Chondrocyte (in vitro differentiated cells): ENCODE data around the gene DTWD2. TPM values are rescaled to one million over a fixed set of nuclear protein-coding genes. Genes with fewer than 3 reads are reported as not detected.
"Not testable (repeated sequence)": the region's sequence is repeated elsewhere in the genome, so short reads cannot be mapped to it uniquely, and the experiment has no call there.

Source experiments
- DNase-seq: peaks from one replicate; pipeline ENCODE4 v3.0.0; 2021; ENCODE audit warnings: mixed read lengths, low spot score
- H3K27ac Mint-ChIP-seq: one replicate; pipeline ENCODE4 v1.8.0; 2021; ENCODE audit warnings: mild to moderate bottlenecking, moderate library complexity, mixed read lengths; ENCODE audit not compliant: unreplicated experiment
- H3K27me3 Mint-ChIP-seq: 2 replicates; pipeline ENCODE4 v1.8.0; 2021; ENCODE audit warnings: low read depth, mixed read lengths
- H3K36me3 Mint-ChIP-seq: 2 replicates; pipeline ENCODE4 v1.8.0; 2021; ENCODE audit warnings: low read depth, mixed read lengths
- H3K4me1 Mint-ChIP-seq: 2 replicates; pipeline ENCODE4 v1.8.0; 2021; ENCODE audit warnings: low read depth, mild to moderate bottlenecking, mixed read lengths
- H3K4me3 Mint-ChIP-seq: one replicate; pipeline ENCODE4 v1.8.0; 2021; ENCODE audit warnings: mild to moderate bottlenecking, moderate library complexity, mixed read lengths; ENCODE audit not compliant: unreplicated experiment
- H3K9me3 Mint-ChIP-seq: 2 replicates; pipeline ENCODE4 v1.8.0; 2021; ENCODE audit warnings: low read depth, mixed read lengths
- CTCF ChIP-seq: fragments of 200-600 bp; sonication (generic); IDR thresholded peaks from 2 replicates; pipeline ENCODE4 v1.5.0; 2021; ENCODE audit warnings: antibody characterized with exemption, mild to moderate bottlenecking, moderate library complexity
- total RNA-seq: library from RNA; stranded (reverse); gene quantifications from 3 replicates; pipeline ENCODE4 v1.2.1, GENCODE V29; 2021

Gene DTWD2
- total RNA-seq, 1 donor from 2014 or later = 7.9 TPM

GRCh38 chr5:118984602-118985001 lies 3.7 kb downstream of the DTWD2 start:
- no peak for DNase-seq
- peaks cover 2% of the 10 kb centered on the region for H3K36me3 Mint-ChIP-seq
- no peaks in the 10 kb centered on the region for H3K27me3 Mint-ChIP-seq
- H3K4me1 Mint-ChIP-seq = peaks cover 39% of the 10 kb centered on the region
- no peak overlapping the region for H3K4me3 Mint-ChIP-seq
- H3K27ac Mint-ChIP-seq = peak overlapping the region; percentile 69
- no peaks in the 10 kb centered on the region for H3K9me3 Mint-ChIP-seq
- no peak for TF ChIP-seq CTCF

GRCh38 chr5:118981783-118982182 lies 6.6 kb downstream of the DTWD2 start:
- peaks cover 26% of the 10 kb centered on the region for H3K4me1 Mint-ChIP-seq
- H3K36me3 Mint-ChIP-seq = peaks cover 5% of the 10 kb centered on the region
- TF ChIP-seq CTCF = no peak
- H3K27ac Mint-ChIP-seq = no peak overlapping the region
- DNase-seq = no peak
- H3K9me3 Mint-ChIP-seq = peaks cover 10% of the 10 kb centered on the region
- no peaks in the 10 kb centered on the region for H3K27me3 Mint-ChIP-seq
- no peak overlapping the region for H3K4me3 Mint-ChIP-seq

- peaks cover 23% of the 10 kb centered on the region for H3K4me1 Mint-ChIP-seq
- no peak overlapping the region for H3K27ac Mint-ChIP-seq
- H3K4me3 Mint-ChIP-seq = no peak overlapping the region
- TF ChIP-seq CTCF = no peak
- peaks cover 14% of the 10 kb centered on the region for H3K36me3 Mint-ChIP-seq
- peaks cover 20% of the 10 kb centered on the region for H3K9me3 Mint-ChIP-seq
- no peaks in the 10 kb centered on the region for H3K27me3 Mint-ChIP-seq
- no peak for DNase-seq
These were observed 7.9 kb downstream of the DTWD2 start for GRCh38 chr5:118980438-118980837.

GRCh38 chr5:118980017-118980416 lies 8.3 kb downstream of the DTWD2 start:
- no peak for TF ChIP-seq CTCF

GRCh38 chr5:118973779-118974445 lies 14.4 kb downstream of the DTWD2 start:
- H3K4me1 Mint-ChIP-seq, H3K27me3 Mint-ChIP-seq, H3K4me3 Mint-ChIP-seq, H3K27ac Mint-ChIP-seq, DNase-seq: not testable (repeated sequence)
- Mint-ChIP-seq H3K9me3 (peaks cover 24% of the 10 kb centered on the region), H3K36me3 (peaks cover 12% of the 10 kb centered on the region)

More at GRCh38 chr5:118980017-118980416, 8.3 kb downstream of the DTWD2 start:
- H3K4me3 Mint-ChIP-seq = no peak overlapping the region
- H3K36me3 Mint-ChIP-seq = peaks cover 14% of the 10 kb centered on the region
- H3K27ac Mint-ChIP-seq = no peak overlapping the region
- H3K27me3 Mint-ChIP-seq = no peaks in the 10 kb centered on the region
- peaks cover 23% of the 10 kb centered on the region for H3K9me3 Mint-ChIP-seq
- peaks cover 20% of the 10 kb centered on the region for H3K4me1 Mint-ChIP-seq
- no peak for DNase-seq

GRCh38 chr5:118968925-118969375 lies 19.4 kb downstream of the DTWD2 start:
- H3K4me1 Mint-ChIP-seq = peaks cover 5% of the 10 kb centered on the region
- no peak overlapping the region for H3K27ac Mint-ChIP-seq
- TF ChIP-seq CTCF = no peak
- no peak for DNase-seq
- H3K27me3 Mint-ChIP-seq = no peaks in the 10 kb centered on the region
- H3K4me3 Mint-ChIP-seq = no peak overlapping the region
- H3K9me3 Mint-ChIP-seq = no peaks in the 10 kb centered on the region
- no peaks in the 10 kb centered on the region for H3K36me3 Mint-ChIP-seq
